Frontal cortex (tissue), 4 donors: ENCODE results near the gene KCNMA1. TPM values are rescaled to one million over a fixed set of nuclear protein-coding genes. Genes with fewer than 3 reads are reported as not detected.
"Not testable (repeated sequence)": the region's sequence is repeated elsewhere in the genome, so short reads cannot be mapped to it uniquely, and the experiment has no call there.

Experiments
- DNase-seq, 2 donors: peaks; one replicate each; pipeline ENCODE4 v3.0.0; 2012; ENCODE audit warnings: low spot score in 2 of 2
- FAIRE-seq: peaks from 2 replicates; lab custom pipeline; 2012; peaks lifted over from hg19 to GRCh38; lab: Jason Lieb, UNC
- total RNA-seq: library from RNA; depleted of rRNA; stranded (reverse); fragments of >200 nt; gene quantifications from one replicate; pipeline ENCODE4 v1.2.3, GENCODE V29; 2014
- donor health status: control.
- donor health status: control.
- donor health status: control.

The KCNMA1 gene
- total RNA-seq, 1 donor from 2014 or later: 27.3 TPM

DNA sequence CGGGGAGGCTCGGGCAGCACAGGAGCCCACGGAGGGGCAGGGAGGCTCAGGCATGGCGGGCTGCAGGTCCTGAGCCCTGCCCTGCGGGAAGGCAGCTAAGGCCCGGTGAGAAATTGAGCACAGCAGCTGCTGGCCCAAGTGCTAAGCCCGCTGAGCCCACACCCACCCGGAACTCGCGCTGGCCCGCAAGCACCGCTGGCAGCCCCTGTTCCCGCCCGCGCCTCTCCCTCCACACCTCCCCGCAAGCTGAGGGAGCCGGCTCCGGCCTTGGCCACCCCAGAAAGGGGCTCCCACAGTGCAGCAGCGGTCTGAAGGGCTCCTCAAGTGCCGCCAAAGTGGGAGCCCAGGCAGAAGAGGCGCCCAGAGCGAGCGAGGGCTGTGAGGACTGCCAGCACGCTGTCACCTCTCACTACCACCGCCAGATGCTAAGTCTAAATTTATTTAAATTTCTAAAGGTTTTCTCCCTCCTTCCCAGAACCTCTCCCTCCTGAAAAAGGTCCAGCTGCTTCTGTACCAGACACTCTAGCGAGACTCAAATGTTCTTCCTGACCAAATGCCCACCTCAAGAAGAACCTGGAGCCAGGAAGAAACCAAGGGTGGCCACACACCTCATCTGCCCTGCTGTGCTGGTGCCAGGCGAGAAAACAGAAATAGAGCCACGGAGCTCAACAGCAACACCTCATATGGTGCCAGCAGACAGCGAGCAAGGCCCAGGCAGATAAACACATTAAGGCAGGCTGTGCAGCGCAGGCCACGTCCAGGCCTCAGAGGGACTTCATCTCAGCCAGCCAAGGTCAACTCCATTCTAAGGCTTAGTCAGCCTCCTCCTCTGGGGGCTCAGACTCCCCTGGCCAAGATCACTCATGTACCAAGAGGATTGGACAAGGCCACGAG is 47.0 kb downstream of the KCNMA1 start:
- no peak for FAIRE-seq
- DNase-seq: no peak

DNA sequence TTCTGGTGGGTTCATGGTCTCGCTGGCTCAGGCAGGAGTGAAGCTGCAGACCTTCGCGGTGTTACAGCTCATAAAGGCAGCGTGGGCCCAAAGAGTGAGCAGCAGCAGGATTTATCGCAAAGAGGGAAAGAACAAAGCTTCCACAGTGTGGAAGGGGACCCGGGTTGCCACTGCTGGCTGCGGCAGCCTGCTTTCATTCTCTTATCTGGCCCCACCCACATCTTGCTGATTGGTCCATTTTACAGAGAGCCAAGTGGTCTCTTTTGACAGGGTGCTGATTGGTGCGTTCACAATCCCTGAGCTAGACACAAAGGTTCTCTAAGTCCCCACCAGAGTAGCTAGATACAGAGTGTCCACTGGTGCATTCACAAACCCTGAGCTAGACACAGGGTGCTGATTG is 47.9 kb downstream of the KCNMA1 start:
- DNase-seq, FAIRE-seq: not testable (repeated sequence)

DNA sequence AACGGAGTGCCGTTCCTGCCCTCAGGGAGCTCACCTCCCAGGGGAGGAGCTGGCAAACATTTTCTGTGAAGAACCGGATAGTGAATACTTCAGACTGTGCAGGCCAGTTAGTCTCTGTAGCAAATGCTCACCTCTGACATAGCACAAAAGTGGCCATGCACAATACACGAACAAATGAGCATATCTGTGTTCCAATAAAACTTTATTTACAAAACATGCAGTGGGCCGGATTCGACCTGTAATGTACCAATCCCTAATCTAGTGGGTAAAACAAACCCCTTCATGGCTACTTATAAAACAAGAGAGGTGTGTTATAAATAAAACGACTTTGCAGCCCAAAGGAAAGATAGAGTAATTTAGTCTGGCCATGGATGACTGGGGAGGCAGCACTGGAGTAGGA is 48.7 kb downstream of the KCNMA1 start:
- FAIRE-seq (no peak), DNase-seq (no peak)

DNA sequence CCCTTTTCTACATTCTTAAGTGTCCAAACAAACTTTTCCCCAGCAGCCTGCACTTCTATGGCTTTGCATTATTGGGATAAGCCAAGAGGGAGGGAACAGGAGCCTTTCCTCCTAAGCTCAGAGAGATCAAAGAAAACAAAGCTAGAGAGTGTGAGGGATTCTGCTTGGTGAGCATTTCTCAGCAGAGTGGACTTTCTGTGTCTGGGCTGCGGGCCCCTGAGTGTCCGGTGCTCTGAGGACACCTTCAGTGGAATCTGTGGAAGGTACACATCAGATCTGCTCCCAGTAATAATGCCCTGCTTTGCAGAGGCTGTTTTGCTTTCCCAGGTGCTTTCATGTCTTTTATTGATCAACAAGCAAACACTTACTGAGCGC is 50.2 kb downstream of the KCNMA1 start:
- FAIRE-seq (no peak), DNase-seq (no peak)

DNA sequence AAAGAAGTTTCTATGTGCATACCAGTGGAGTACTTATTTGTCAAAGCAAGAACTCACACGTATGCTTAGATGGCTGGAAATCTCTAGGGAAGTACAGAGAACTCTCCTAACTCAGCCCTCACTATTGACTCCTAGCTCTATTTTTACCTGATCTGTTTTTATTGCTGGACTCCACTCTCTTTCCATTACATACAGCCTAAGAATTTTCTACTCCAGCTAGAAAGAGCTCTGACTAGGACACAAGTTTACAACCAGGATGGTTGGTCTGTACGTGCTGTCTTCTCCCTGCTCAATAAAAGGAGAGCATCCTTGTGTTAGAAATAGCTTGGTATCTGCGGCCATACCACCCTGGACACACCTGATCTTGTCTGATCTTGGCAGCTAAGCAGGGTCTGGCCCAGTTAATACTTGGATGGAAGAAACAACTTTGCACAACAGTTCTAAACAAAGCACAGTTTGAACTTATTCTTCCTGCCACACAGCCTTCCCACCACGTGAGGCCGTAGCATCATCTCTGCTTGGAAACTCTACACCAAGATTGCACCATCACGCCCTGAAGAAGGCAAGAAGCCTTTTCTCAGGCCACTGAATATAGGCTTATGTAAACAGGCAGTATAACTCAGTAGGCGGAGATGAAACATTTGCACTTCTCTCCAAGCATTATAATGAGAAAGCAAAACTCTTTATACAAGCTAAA is 50.7 kb downstream of the KCNMA1 start:
- FAIRE-seq: no peak
- DNase-seq: no peak

DNA sequence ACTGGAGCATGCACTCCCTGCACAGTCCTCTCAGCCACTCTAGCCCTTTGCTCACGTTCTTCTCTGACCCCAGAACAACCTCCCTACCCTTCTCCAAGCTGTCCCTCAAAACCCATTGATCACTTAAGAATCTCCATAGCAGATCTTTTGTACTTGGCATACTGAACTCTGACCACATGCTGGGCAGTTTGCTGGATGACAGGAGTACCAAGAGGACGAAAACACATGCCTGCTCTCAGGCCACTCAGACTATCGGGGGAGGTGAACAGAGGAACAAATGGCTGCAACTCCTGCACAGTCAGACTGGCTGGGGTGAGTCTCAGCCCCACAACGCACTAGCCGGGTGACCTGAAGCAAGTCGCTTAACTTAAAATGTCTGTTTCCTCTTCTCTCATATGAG is 52.7 kb downstream of the KCNMA1 start:
- DNase-seq (no peak), FAIRE-seq (no peak)

DNA sequence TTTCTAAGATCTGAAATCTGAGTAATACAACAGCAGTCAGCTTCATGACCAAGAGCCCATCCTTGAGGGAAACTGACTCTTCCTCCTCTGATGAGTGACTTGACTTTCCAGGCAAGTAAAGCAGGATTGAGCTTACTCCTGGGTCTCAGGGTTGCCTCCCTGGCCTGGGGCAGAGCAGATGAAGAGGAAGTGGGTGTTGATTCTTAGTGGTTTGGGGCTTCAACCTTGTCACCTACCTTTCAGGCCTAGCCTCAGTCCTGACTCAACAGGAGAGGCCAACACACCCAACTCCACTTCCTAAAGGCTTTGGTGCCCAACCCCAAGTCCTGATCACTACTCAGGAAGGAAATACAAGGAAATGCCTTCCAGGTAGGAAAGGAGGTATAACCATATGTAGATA is 54.1 kb downstream of the KCNMA1 start:
- DNase-seq: no peak
- no peak for FAIRE-seq

DNA sequence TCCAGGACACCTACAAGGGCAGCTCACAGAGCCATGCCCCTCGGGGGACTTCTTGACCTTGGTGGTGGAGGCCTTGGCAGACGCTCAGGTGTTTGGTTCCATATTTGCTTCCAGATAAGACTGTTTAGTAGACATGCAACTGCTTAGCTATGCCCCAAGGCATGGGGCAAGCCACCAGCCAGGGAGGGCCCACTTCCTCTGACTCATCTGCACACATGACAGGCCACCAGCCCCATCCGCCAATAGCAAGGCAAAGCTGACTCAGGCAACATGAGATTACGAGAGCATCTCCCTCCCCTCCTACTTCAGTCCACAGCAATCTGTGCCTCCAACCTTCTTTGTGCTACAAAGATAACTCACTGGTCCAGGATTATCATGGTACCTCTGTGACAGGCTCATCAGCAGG is 54.9 kb downstream of the KCNMA1 start:
- DNase-seq (no peak), FAIRE-seq (no peak)

DNA sequence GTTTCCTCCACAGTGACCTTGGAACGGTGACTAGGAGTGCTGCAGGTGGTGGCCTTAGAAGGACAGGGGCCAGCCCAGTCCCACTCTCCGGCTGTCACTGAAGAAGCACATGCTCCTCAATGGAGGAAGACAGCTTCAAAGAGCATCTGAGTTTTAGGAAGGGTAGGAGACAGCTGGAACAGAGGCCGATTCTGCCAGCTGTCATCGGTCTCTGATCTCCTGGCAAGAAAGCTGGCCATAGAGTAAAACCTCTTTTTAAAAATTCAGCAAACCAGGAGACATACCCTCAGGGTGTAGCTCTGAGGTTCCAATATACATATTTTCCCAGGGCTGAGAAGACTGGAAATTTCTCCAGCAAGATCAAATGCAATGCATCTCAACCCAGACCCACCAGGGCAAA is 55.9 kb downstream of the KCNMA1 start:
- FAIRE-seq (no peak), DNase-seq (no peak)

DNA sequence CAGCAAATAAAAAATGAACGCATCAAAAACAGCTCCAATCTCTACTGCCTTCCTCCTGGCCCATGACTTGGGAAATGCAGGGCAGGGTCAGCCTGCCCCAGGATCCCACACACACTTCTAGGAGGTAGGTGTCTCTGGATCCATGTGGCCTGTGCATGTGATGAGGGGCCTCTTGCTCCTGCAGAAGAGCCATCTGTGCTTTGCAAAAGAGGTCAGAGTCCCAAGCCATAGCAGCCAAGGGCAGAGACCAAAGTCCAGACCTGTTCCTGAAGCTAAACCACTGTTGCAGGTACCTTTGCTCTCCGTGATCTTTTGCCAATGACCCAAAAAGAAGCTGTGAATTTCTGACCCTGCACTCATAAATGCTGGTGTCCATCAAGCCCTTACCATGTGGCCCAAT is 57.1 kb downstream of the KCNMA1 start:
- FAIRE-seq (no peak), DNase-seq (no peak)

DNA sequence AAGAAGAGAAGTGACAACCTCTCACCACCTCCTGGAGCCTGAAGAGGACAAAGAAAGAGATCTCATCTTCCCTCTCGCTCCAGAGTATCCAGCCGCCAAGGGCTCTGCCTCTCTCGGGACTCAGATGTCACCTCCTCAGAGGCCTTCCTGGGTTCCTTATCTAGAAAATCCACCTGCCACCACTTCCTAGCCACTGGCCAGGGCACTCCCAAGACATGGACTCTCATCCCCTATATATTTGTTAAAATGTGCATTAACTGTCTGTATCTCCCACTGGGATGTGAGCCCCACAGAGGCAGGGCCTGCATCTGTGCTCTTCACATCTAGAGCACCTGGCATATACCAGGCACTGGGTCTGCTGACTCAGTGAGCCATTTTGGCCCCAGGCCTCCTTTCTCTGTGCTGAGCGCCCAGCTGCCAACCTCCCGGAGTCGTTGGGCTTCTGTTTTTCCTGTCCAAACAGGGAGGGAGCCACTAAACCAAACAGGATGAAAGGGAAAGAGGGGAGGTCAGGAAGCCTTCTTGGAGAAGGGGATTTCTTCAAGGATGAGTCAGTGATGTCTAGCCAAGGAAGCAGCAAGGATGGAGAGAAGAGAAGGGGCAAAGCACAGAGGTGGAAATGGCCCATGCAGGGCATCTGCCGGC is 58.9 kb downstream of the KCNMA1 start:
- FAIRE-seq (no peak), DNase-seq (no peak)

DNA sequence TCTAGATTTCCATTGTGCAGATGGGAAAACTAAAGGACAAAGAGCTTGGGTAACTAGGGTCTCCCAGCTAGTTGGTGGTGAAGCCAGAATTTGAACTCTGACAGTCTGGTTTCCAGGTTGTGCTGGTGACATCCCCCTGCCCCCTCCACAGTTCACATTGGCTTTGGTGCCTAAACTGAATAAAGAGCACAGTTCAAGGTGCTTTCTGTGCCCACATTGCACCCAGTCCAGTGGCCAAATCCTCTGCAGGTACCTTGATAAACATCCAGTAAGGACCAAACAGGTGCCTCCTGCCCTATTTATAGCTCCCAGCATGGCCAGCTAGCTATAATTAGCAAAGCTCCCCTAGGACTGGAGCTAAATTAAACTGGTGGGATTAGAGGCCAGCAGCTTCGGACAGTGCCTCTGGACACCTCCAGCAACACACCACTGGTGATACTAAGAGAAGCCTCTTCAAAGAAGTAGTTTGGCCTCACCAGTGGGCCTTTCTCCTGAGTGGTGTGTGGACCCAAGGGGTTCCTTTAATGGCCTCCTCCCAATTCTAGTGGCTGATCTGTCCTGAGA is 59.9 kb downstream of the KCNMA1 start:
- DNase-seq: no peak
- FAIRE-seq: no peak

DNA sequence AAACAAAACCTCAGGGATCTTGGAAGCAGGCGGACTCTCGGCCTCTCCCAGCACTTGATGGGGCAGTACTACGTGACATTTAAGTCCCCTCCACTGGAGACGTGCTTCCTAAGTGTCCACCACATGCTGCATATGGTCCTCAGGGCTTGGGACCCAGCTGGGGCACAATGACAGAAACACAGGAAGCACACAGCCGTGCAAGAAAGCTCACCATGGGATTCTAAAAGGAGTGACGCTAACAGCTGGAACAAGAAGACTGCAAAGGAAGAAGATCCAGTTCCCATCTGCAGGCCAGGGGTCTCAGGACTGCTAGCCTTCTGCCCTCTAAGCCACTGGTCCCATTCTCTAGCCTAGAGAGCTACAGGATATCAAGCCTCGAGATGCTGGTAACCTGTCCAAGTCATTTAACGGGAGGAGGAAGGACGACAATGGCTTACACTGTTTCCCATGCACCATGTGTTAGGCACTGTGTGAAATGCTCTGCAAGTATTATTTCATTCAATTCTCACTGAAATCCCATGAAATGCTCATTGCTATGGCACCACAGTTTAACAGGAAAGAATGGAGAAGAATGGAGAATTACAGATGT is 61.1 kb downstream of the KCNMA1 start:
- DNase-seq (no peak), FAIRE-seq (no peak)

DNA sequence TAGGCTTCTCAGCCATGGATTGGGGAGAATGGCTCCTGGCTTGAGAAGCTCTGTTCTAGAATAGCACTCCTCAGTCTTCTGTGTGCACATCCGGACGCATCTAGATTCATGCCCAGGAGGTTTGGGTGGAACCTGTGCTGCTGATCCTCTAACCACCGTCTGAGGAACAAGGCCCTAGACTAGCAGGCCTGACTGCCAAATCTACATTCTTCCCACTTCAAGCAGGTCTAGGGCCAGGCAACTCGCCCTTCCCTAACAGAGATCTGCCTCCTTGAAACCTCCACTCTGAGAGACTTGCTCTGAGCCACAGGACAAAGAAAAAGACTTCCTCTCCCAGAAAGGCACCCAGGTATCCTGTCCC is 61.6 kb downstream of the KCNMA1 start:
- no peak for FAIRE-seq

DNA sequence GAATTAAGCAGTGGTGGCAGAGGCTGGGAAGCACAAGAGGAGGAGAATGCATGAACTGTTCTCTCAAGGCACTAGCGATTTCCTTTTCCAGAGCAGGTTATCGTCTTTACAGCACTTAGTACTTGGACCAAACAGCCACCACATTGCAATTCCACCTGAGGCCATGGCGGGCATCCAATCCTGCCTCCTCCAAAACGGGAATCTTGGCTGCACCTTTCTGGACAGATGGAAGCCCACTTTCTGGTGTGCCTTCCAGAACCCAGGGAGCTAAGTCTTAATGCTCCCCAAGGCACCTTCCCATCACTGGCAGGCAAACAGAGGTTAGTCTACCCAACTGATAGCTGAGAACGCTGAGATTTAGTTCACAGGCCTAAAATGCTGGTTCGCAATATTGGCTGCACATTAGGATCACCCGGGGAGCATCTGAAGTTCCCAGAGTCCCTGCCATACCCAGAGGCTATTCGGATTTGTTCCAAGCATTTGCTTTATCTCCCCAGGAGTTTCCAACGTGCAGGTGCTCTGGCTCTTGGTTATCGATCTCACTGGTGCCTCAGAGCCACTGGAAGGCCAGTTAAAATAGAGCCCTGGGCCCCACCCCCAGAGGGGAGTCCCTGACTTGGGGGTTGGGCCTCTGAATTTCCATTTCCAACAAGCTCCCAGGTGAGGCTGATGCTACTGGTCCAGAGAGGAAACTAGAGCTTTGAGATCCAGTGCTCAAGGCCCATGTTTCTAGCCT is 62.2 kb downstream of the KCNMA1 start:
- FAIRE-seq (no peak), DNase-seq (no peak)

More for the DNA sequence above, 61.6 kb downstream of the KCNMA1 start:
- no peak for DNase-seq

DNA sequence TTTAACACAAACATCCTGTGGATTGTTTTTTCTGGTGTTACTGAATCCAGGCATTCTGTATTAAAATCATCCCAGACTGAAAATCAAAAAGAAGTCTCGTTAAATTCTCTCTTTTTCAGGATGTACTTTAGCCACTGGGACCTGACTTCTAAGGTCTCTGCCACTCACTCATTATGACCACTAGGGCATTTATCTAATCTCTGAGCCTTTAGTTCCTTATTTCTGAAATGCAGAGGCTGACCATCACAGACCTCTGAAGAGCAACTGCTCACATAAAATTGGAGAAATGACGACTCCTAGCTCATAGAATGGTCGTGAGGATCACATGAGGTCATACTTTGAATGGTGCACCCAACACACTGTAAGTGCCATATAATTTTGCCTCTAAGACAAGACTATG is 63.2 kb downstream of the KCNMA1 start:
- FAIRE-seq (no peak), DNase-seq (no peak)

DNA sequence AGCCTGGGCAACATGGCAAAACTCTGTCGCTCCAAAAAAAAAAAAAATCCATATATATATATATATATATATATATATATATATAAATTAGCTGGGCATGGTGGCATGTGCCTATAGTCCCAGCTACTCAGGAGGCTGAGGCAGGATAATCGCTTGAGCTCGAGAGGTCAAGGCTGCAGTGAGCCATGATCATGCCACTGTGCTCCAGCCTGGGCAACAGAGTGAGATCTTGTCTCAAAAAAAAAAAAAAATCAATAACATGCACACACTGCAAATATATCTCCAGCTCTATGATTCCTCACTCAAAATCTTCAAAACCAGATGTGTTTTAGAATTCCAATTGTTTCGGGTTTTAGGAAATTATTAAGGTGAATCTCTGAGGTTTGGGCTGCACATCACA is 65.1 kb downstream of the KCNMA1 start:
- FAIRE-seq, DNase-seq: not testable (repeated sequence)

DNA sequence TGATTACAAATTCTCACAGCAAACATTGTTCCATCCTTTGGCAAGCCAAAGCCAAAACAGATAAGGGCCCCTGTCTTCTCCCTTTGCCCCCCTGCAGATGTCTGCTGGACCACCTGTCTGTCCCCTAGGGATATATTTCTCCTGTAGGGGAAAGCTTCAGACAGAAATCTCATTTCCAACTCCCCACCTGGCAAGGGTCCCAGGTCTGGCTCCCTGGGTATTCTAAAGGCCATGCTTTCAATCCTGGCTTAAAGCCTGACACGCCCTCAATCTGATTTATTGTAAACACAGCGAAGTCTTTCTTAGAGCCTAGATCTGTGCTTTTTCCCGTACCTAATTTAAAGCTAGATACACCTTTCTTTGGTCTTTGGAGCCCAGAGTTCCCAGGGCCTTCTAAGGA is 66.1 kb downstream of the KCNMA1 start:
- DNase-seq: no peak
- FAIRE-seq: no peak

DNA sequence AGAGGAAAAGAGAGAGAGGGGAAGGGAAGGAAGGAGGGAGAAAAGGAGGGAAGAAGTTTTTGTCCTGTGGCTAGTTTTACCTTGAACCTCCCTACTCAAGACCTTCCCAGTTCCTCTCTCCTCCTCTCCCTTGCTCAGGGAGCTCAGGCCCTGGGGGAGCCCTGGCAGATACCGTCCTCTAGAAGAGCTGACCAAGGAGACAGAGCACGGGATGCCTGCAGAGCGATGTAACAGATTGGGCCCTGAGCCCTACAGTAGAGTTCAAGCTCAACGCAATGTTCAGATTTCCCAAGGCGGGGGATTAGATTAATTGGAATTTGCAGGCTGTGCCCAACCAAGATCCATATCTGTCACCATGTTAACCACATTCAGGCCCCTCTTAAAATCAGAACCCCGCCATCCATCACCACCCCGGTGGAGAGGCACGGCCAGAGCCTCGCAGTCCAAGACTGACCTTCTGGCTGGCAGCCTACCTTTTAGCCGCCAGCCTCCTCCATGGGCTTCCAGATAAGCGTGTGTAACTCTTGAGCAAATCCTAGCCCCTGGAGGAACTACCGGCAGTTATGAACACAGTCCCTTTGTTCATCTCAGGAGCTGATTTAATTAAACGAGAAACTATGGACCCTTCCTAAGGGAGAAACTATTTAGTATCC is 70.6 kb downstream of the KCNMA1 start:
- no peak for DNase-seq

More for the DNA sequence above, 70.6 kb downstream of the KCNMA1 start:
- FAIRE-seq: no peak
